Osteocyte (in vitro differentiated cells): ENCODE results near the gene APP. TPM values are rescaled to one million over a fixed set of nuclear protein-coding genes. Genes with fewer than 3 reads are reported as not detected.

Experiments used
- DNase-seq: peaks from one replicate; pipeline ENCODE4 v3.0.0; 2021; ENCODE audit warnings: mixed read lengths; ENCODE audit not compliant: unreplicated experiment; ENCODE audit errors: extremely low spot score
- H3K27ac Mint-ChIP-seq: one replicate; pipeline ENCODE4 v1.8.0; 2021; ENCODE audit warnings: mild to moderate bottlenecking, mixed read lengths; ENCODE audit not compliant: unreplicated experiment
- H3K27me3 Mint-ChIP-seq: one replicate; pipeline ENCODE4 v1.8.0; 2021; ENCODE audit warnings: mixed read lengths; ENCODE audit not compliant: unreplicated experiment
- H3K36me3 Mint-ChIP-seq: one replicate; pipeline ENCODE4 v1.8.0; 2021; ENCODE audit warnings: mixed read lengths; ENCODE audit not compliant: unreplicated experiment
- H3K4me1 Mint-ChIP-seq: one replicate; pipeline ENCODE4 v1.8.0; 2021; ENCODE audit warnings: mixed read lengths; ENCODE audit not compliant: unreplicated experiment
- H3K4me3 Mint-ChIP-seq: one replicate; pipeline ENCODE4 v1.8.0; 2021; ENCODE audit warnings: mild to moderate bottlenecking, moderate library complexity, mixed read lengths; ENCODE audit not compliant: unreplicated experiment
- H3K9me3 Mint-ChIP-seq: one replicate; pipeline ENCODE4 v1.8.0; 2021; ENCODE audit warnings: mixed read lengths; ENCODE audit not compliant: unreplicated experiment
- CTCF ChIP-seq: fragments of 200-600 bp; sonication (generic); IDR thresholded peaks from 2 replicates; pipeline ENCODE4 v1.5.0; 2021; ENCODE audit warnings: antibody characterized with exemption, mild to moderate bottlenecking, moderate library complexity
- total RNA-seq: library from RNA; stranded (reverse); gene quantifications from 2 replicates; pipeline ENCODE4 v1.2.1, GENCODE V29; 2021

The APP gene
- total RNA-seq, 1 donor from 2014 or later: 698 TPM

GRCh38 chr21:26003404-26003803 is 167.2 kb downstream of the APP start:
- H3K4me3 Mint-ChIP-seq: no peak overlapping the region
- peaks cover 24% of the 10 kb centered on the region for H3K36me3 Mint-ChIP-seq
- no peak for TF ChIP-seq CTCF
- peaks cover 3% of the 10 kb centered on the region for H3K4me1 Mint-ChIP-seq
- H3K27ac Mint-ChIP-seq: no peak overlapping the region
- H3K27me3 Mint-ChIP-seq: no peaks in the 10 kb centered on the region
- H3K9me3 Mint-ChIP-seq: no peaks in the 10 kb centered on the region
- no peak for DNase-seq

GRCh38 chr21:26001356-26001755 is 169.2 kb downstream of the APP start:
- H3K9me3 Mint-ChIP-seq: no peaks in the 10 kb centered on the region
- peaks cover 36% of the 10 kb centered on the region for H3K36me3 Mint-ChIP-seq
- no peak for TF ChIP-seq CTCF
- H3K4me1 Mint-ChIP-seq: no peaks in the 10 kb centered on the region
- H3K27ac Mint-ChIP-seq: no peak overlapping the region
- no peak for DNase-seq
- H3K27me3 Mint-ChIP-seq: no peaks in the 10 kb centered on the region
- no peak overlapping the region for H3K4me3 Mint-ChIP-seq

GRCh38 chr21:25999921-26000582 is 170.5 kb downstream of the APP start:
- Mint-ChIP-seq H3K27me3 (no peaks in the 10 kb centered on the region), H3K4me1 (peaks cover 3% of the 10 kb centered on the region), H3K27ac (no peak overlapping the region), H3K9me3 (no peaks in the 10 kb centered on the region), H3K4me3 (no peak overlapping the region), H3K36me3 (peaks cover 36% of the 10 kb centered on the region)
- DNase-seq: no peak
- TF ChIP-seq CTCF: no peak

GRCh38 chr21:25997788-25998611 is 172.6 kb downstream of the APP start:
- DNase-seq: no peak

More at GRCh38 chr21:25997788-25998611, 172.6 kb downstream of the APP start:
- H3K9me3 Mint-ChIP-seq: no peaks in the 10 kb centered on the region
- H3K36me3 Mint-ChIP-seq: peaks cover 42% of the 10 kb centered on the region
- no peak for TF ChIP-seq CTCF
- H3K27ac Mint-ChIP-seq: no peak overlapping the region
- H3K27me3 Mint-ChIP-seq: no peaks in the 10 kb centered on the region
- H3K4me1 Mint-ChIP-seq: peaks cover 3% of the 10 kb centered on the region
- no peak overlapping the region for H3K4me3 Mint-ChIP-seq
